HS-5 (cell line): ENCODE measurements around the gene HMCN2.

ENCODE experiments used
- DNase-seq: peaks from one replicate; pipeline ENCODE4 v3.0.0-alpha.2; 2012; ENCODE audit warnings: low read depth

HMCN2 gene

GRCh38 chr9:130366888-130367550 lies 101.5 kb downstream of the HMCN2 start:
- no peak for DNase-seq

- DNase-seq = no peak
Measured at GRCh38 chr9:130368631-130369103, 103.1 kb downstream of the HMCN2 start.

GRCh38 chr9:130370226-130370625 lies 104.7 kb downstream of the HMCN2 start:
- no peak for DNase-seq

- no peak for DNase-seq
Measured at GRCh38 chr9:130371196-130371966, 105.8 kb downstream of the HMCN2 start.

GRCh38 chr9:130372057-130372456 lies 106.5 kb downstream of the HMCN2 start:
- DNase-seq = no peak

- no peak for DNase-seq
Measured at GRCh38 chr9:130373679-130374325, 108.2 kb downstream of the HMCN2 start.

GRCh38 chr9:130377612-130378011 lies 112.1 kb downstream of the HMCN2 start:
- DNase-seq = no peak

GRCh38 chr9:130378875-130379648 lies 113.5 kb downstream of the HMCN2 start:
- no peak for DNase-seq

- no peak for DNase-seq
Measured at GRCh38 chr9:130379649-130379970, 114.0 kb downstream of the HMCN2 start.

- DNase-seq = no peak
Measured at GRCh38 chr9:130380920-130381469, 115.4 kb downstream of the HMCN2 start.

- no peak for DNase-seq
Measured at GRCh38 chr9:130381660-130382059, 116.1 kb downstream of the HMCN2 start.

GRCh38 chr9:130382096-130382495 lies 116.5 kb downstream of the HMCN2 start:
- DNase-seq = no peak

- no peak for DNase-seq
Measured at GRCh38 chr9:130382636-130383349, 117.2 kb downstream of the HMCN2 start.

GRCh38 chr9:130383350-130383715 lies 117.8 kb downstream of the HMCN2 start:
- DNase-seq = no peak

- DNase-seq = no peak
Measured at GRCh38 chr9:130383979-130384676, 118.6 kb downstream of the HMCN2 start.

GRCh38 chr9:130385257-130385656 lies 119.7 kb downstream of the HMCN2 start:
- DNase-seq = no peak

GRCh38 chr9:130387398-130387797 lies 121.8 kb downstream of the HMCN2 start:
- DNase-seq = no peak

- no peak for DNase-seq
Measured at GRCh38 chr9:130387905-130388304, 122.3 kb downstream of the HMCN2 start.

GRCh38 chr9:130390390-130390789 lies 124.8 kb downstream of the HMCN2 start:
- DNase-seq = no peak

- DNase-seq = no peak
Measured at GRCh38 chr9:130390986-130391385, 125.4 kb downstream of the HMCN2 start.

- DNase-seq = no peak
Measured at GRCh38 chr9:130391866-130392265, 126.3 kb downstream of the HMCN2 start.
